G401.6 (cell line): ENCODE measurements around the gene HSBP1L1.

Source experiments
- FAIRE-seq: peaks from 2 replicates; lab custom pipeline; 2012; peaks lifted over from hg19 to GRCh38; lab: Jason Lieb, UNC

HSBP1L1 gene

DNA sequence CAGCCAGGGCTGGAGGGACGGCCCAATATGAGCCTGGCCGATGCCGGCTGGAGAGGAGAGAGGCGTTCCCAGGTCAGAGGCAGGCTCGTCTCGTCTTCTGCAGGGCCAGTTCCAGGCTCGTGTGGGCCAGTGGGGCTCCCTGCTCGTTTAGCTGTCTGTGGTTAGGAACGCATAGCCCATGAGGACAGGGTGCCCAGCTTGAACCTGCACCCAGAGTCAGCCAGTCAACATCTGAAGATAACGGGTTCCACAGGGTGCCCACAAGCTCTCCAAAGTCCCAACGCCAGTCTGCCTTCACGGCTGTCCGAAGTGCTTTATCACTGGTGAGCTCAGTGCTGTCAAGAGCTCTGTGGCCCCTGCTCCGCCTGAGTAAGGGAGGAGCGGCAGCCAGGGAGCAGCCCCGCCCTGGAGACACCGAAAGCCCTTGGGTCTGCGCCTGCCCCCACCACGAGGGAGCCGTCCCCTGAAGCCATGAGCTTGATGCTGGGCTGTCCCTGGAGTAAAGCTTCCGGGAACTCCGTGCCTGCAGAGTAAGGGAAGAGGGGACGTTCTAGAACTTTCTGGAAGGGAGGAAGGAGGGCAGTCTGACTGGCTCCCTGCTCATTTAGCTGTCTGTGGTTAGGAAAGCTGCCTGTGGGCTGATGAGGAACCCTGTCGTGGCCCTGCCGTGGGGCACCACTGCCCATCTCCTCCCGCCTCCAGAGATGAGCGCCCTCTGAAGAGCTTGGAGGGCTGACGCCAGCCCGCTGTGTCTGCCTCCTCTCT, 2.7 kb upstream of the HSBP1L1 start:
- FAIRE-seq: no peak

GRCh38 chr18:79962311-79962710, 2.1 kb upstream of the HSBP1L1 start:
- no peak for FAIRE-seq

DNA sequence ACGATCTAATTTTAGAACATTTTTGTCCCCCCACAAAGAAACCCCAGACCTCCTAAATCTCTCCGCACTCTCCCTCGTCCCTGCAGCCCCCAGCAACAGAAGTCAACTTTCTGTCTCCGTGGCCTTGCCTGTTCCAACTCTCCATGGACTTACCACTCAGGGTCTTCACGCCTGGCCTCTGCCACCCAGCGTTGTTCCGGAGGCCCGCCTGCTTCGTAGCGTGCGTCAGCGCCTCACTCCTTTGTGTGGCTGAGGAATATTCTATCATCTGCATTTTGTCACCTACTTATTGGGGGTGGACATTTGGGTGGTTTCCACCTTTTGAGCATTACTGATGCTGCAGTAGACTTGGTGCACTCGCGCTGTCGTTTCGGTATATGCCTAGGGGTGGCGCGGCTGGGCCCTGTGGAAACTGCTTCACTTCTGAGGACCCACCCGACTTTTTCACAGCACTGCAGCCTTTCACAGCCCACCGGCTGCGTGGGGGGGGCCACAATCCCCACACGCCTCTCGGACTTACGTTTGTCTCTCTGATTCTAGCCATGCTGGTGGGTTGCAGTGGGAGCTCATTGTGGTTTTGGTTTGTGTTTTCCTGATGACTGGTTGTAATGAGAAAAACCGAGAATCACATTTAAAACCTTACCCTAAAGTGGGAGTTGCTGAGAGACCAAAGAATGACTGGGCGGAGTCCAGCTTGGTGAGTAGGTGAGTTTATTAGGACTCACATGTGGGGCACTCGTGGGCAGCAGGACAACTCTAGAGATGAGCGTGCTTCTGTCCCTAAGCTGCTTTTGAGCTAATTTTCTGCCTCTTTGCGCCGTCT, 1.4 kb upstream of the HSBP1L1 start:
- no peak for FAIRE-seq

- FAIRE-seq: no peak
These were observed 649 bp upstream of the HSBP1L1 start for GRCh38 chr18:79963658-79964329.

GRCh38 chr18:79965119-79965902, 868 bp downstream of the HSBP1L1 start:
- peak; percentile 83 for FAIRE-seq

GRCh38 chr18:79970419-79971133, 6.1 kb downstream of the HSBP1L1 start:
- FAIRE-seq: no peak

DNA sequence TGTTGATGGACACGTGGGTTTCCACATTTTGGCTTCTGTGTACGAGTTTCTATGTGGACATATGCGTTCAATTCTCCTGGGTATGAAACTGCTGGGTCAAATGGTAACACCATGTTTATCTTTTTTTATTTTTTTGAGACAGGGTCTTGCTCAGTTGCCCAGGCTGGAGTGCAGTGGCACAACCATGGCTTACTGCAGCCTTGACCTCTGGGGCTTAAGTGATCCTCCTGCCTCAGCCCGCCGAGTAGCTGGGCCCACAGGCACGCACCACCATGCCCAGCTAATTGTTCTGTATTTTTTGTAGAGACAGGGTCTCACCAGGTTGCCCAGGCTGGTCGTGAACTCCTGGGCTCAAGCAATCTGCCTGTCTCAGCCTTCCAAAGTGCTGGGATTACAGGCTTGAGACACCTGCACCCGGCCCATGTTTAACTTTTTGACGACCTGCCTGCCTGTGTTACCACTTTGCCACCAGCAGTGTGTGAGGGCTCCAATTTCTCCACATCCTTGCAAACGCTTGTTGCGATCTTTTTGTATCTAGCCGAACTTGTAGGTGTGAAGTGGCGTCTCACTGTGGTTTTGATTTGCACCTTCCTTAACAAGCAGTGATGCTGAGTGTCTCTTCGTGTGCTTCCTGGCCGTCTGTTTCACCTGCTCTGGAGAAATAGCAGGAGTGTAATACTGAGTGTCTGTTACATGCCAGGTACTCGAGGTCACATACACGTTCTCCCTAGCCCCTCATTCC, 6.9 kb downstream of the HSBP1L1 start:
- no peak for FAIRE-seq

GRCh38 chr18:79971986-79972385, 7.5 kb downstream of the HSBP1L1 start:
- no peak for FAIRE-seq

DNA sequence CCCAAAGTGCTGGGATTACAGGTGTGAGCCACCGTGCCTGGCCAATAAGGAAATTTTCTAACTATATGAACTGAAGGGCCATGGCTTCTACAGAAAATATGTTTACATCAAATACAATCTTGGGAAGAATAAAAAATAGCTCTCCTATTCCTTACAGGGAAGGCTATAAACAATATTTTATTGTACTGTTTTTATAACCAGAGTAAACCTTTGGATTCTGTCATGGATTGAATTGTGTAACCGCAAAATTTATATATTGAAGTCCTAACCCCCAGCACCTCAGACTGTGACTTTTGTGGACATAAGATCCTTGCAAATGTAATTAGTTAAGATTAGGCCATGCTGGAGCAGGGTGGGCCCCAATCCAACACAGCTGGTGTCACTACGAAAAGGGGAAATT, 8.3 kb downstream of the HSBP1L1 start:
- no peak for FAIRE-seq

DNA sequence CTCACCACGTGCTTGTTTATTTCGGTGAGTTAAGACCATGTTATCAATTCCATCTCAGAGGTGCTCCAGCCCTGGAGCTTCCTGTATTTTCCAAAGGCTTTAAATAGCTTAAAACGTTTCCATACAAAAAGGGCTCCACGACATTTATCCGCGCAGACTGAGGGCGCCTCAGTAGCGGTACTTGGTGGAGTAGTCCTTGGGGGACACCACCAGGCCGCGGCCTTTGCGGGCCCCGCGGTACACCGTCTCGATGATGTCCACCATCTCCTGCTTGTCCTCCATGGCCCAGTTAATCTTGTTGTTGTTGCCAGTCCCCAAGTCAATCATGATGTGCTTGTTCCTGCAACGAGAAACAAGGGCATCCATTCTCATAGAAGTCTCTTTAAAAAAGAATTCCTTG, 9.1 kb downstream of the HSBP1L1 start:
- FAIRE-seq: no peak

- FAIRE-seq: no peak
These were observed 9.7 kb downstream of the HSBP1L1 start for GRCh38 chr18:79974025-79974654.

DNA sequence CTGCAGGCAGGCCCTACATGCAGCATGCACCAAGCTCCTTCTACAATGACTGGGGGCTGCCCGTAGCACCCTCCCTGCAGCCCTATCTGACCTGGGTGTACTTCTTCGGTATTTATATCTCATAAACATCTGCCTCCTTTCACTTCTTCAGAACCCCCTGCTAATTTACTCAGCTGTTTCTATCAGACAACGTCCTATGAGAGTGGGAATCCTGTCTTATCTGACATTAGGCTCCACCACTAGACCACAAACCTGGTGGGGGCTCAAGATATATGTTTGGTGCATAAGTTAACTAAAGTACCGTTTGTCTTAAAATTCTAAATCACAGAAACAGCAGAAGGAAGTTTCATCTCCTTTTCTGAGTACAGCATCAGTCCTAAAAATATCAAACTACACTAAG, 10.6 kb downstream of the HSBP1L1 start:
- no peak for FAIRE-seq

DNA sequence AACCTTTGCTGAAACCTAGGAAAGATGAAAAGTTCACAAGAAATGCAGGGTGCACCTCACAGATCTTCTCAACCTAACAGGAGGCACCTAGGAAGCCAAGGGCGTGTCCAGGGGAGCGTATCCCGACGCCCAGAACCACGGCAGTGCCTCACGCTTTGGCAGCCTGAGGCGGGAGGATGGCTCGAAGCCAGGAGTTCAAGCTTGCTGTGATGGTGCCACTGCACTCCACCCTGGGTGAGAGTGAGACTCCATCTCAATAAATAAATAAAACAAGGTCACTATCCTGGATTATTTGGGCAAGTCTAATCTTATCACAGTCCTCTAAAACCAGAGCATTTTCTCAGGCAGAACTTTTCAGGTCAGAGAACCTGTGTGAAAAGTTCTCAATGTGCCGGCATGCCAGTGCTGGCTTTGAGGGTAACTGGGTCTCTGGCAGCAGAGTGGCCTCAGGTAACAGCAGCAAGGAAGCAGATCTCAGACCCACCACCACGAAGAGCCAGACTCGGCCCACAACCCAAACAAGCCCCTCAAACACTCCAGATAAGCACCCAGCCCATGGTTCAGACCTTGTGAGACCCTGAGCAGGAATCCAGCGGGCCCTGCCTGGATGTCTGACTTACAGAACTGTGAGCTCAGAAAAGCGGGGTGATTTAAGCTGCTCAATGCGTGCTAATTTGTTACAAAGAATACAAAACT, 11.7 kb downstream of the HSBP1L1 start:
- no peak for FAIRE-seq

- FAIRE-seq: no peak
These were observed 15.4 kb downstream of the HSBP1L1 start for GRCh38 chr18:79979843-79980242.

DNA sequence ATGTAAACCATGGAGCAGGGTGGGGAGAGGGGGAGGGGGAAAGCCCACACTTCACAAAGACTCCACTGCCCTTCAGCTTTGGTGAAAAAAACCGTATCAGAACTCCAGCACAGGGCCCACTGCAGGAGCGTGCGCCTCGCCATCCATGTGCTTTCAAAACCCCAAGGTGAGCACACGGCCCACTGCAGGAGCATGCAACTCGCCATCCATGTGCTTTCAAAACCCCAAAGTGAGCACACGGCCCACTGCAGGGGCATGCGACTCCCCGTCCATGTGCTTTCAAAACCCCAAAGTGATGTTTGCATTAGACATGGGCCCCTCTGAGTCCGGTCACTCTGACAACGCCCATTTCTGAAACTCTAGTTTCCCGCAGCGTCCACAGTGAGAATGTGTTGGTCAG, 16.1 kb downstream of the HSBP1L1 start:
- FAIRE-seq: no peak

DNA sequence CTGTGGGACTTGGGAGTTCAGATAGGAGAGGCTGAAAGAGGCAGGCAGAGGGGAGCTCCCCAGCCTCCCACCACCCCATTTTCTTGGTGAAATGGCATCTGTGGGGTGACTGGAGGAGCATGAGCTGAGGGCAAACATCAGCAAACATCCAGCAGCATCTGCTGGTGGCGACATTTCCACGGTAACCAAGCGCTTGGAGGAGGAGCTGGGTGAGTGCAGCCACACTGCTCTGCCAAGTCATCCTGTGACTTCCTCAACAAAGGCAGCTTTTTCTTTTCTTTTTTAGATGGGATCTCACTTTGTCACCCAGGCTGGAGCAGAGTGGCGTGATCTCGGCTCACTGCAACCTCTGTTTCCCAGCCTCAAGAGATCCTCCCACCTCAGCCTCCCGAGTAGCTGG, 18.3 kb downstream of the HSBP1L1 start:
- no peak for FAIRE-seq

DNA sequence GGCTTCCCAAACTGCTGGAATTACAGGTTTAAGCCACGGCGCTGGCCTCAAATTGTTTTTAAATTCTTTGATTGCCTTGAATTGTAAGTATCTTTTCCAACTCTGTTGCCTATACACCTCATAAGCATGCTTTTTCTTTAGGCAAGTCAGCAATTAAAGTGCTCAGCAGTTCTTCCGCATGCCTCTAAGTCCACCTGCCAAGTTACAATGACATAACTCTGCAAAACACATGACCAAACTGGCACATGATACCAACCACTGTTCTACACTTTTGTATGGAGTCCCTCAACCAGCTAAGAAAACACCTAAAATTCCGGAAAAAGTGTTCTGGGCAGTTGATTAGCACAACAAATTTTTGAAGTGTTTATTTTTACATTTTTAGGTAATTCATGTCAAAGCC, 18.8 kb downstream of the HSBP1L1 start:
- FAIRE-seq: no peak

GRCh38 chr18:79983793-79984192, 19.4 kb downstream of the HSBP1L1 start:
- no peak for FAIRE-seq

DNA sequence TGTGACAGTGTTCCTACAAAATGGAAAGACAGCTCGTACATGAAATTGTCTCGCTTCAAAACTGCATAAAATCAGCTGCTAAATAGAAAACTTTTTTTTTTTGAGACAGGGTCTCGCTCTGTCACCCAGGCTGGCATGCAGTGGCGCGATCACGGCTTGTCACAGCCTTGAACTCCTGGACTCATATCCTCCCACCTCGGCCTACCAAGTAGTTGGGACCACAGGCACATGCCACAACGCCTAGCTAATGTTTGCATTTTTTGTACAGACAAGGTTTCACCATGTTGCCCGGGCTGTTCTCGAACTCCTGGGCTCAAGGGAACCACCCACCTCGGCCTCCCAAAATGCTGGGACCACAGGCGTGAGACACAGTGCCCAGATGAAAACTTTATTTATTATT, 20.7 kb downstream of the HSBP1L1 start:
- FAIRE-seq: no peak

GRCh38 chr18:79986726-79987125, 22.3 kb downstream of the HSBP1L1 start:
- no peak for FAIRE-seq
